IPS-18c (cell line): Measurements from ENCODE around the gene EXOC4.
"Not testable (repeated sequence)": the region's sequence is repeated elsewhere in the genome, so short reads cannot be mapped to it uniquely, and the experiment has no call there.

Source experiments
- H3K4me3 ChIP-seq: 2 replicates; pipeline ENCODE4 v1.7.0; 2013; ENCODE audit warnings: low read depth, mild to moderate bottlenecking, low read length, moderate library complexity; ENCODE audit not compliant: insufficient read depth
- H3K9me3 ChIP-seq: one replicate; pipeline ENCODE4 v1.6.1; 2013; ENCODE audit warnings: mild to moderate bottlenecking, low read length, moderate library complexity; ENCODE audit not compliant: control insufficient read depth, insufficient read depth

The EXOC4 gene

GRCh38 chr7:133299676-133300075 lies 46.8 kb downstream of the EXOC4 start:
- H3K4me3 ChIP-seq = no peak overlapping the region
- no peaks in the 10 kb centered on the region for H3K9me3 ChIP-seq

GRCh38 chr7:133300088-133300487 lies 47.2 kb downstream of the EXOC4 start:
- H3K9me3 ChIP-seq = no peaks in the 10 kb centered on the region
- no peak overlapping the region for H3K4me3 ChIP-seq

GRCh38 chr7:133300811-133301210 lies 47.9 kb downstream of the EXOC4 start:
- no peak overlapping the region for H3K4me3 ChIP-seq
- H3K9me3 ChIP-seq = no peaks in the 10 kb centered on the region

DNA sequence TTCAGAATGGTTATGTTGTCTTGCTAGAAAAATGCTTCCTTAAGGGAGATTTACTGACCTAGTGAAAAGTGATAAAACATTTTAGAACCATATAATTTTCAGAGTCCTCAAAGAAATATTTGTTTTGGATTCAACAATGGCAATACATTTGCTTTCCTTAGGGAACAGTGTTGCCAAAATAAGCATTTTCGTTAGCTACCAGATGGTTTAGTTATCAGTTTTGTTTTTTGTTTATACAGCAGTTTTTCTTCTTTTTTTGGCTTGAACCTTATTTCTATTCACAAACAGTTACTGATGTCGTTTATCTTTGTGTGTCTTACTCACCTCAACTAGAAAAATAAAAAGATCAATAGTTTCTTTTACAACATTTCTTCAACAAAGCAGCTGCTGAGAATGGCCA lies 48.6 kb downstream of the EXOC4 start:
- no peak overlapping the region for H3K4me3 ChIP-seq

DNA sequence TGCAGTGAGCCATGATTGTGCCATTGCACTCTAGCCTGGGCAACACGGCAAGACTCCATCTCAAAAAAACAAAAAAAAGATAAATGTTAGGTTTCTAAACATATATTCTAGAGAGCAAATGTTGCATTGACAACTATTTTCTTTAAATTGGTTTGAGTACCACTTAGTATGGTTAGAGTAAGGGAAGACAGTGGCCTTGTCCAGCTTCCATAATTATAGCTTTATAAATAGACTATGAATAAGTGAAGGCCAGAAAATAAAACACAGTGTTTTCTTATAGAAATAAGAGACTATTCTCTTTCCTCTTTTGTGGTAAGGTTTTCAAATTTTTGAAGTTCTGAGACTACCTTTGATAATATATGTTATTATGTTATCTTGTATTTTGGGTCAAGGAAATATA lies 50.5 kb downstream of the EXOC4 start:
- Histone ChIP-seq H3K4me3 (no peak overlapping the region), H3K9me3 (no peaks in the 10 kb centered on the region)

More for the DNA sequence above, 48.6 kb downstream of the EXOC4 start:
- H3K9me3 ChIP-seq = no peaks in the 10 kb centered on the region

DNA sequence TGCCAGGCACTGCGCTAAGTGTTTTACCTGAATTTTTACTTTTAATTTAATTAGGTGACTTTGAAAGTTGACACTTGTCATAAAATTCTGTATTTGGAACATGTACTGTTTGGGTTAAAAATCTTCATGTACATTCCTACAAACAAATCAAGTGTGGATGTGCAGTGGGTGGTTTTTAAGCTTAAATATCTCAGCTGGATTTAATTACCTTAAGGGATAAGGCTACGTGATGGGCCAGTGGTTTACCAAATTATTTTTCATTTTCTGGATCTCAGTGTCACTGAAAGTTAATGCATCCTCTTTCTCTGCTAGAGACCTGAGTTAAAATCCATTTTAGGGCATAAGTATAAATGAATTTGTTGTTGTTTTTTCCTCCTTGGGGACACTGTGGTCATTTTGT lies 51.1 kb downstream of the EXOC4 start:
- Histone ChIP-seq H3K9me3 (no peaks in the 10 kb centered on the region), H3K4me3 (no peak overlapping the region)

DNA sequence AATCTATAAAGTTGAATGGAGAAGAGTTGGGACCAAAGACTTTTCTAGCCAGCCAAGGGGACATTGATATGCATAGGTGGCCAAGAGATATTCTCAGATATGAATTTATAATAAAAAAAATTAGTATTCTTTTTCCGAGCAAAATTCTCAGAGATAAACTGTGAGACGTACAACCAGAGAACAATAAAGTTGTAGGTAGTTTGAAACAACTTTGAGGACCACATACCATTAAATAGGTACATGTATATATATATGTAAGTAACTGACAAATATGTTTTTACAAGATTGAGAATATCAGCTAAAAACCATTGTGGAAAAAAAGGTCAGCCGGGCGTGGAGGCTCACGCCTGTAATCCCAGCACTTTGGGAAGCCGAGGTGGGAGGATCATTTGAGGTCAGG lies 56.5 kb downstream of the EXOC4 start:
- Histone ChIP-seq H3K9me3 (no peaks in the 10 kb centered on the region), H3K4me3 (no peak overlapping the region)

DNA sequence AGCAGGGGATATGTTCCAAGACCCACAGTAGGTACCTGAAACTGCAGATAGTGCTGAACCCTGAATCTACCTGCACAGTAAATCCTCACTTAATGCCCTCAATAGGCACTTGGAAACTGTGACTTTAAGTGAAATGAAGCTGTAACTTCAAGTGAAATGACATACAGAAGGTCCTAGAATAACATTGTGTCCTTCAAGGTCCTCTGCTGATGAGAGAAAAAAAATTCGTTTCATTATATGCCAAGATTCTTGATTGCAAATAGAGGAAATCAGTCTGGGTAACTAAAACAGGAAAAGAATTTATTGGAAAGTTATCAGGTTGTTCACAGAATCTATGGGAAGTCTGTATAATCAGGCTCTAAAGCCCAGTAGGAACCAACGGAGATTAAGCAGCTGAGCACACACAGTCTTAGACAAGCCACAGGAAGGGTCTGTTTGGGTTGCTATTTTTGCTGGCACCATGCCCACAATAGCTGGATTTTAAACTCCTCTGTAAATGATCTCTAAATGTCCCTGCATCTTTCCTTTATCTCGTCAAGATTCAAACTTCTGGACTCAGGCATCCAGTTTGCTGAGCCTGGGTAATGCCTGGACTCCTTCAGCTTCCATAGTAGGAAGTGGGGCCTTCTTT lies 57.5 kb downstream of the EXOC4 start:
- no peaks in the 10 kb centered on the region for H3K9me3 ChIP-seq
- H3K4me3 ChIP-seq = no peak overlapping the region

GRCh38 chr7:133313575-133313974 lies 60.7 kb downstream of the EXOC4 start:
- H3K9me3 ChIP-seq = no peaks in the 10 kb centered on the region
- H3K4me3 ChIP-seq = no peak overlapping the region

- Histone ChIP-seq H3K4me3 (no peak overlapping the region), H3K9me3 (no peaks in the 10 kb centered on the region)
Measured at GRCh38 chr7:133314084-133314483, 61.2 kb downstream of the EXOC4 start.

DNA sequence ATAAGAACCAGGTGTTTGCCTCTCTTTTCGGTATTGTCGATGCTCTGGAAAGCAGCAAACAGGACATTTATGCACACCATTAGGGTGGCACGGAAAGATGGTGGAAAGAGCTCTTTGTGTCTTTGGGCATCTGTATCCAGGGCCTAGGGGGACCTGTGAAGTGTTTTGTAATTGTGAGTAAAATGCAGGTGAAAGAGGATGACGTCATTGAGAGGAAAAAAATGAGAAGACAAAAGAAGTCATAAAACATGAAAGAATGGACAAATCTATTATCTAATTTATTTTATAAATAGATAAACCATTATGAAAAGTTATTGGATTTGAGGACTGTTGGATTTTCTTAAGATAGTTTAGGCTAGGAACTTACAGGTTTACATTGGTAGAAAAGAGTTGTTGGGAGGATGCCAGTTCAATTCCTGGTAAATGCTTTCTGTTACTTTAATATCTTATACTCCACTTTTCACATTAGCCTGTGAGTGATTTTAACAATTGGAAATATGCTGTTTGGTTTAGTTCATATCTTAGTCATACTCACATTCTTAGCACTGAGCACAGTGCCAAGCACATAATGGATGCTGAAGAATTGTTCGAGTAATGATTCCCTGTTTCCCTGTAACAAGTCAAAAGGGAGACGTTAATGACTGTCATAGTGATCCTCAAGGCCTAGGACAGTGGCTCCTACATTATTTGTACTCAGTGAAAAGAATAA lies 62.6 kb downstream of the EXOC4 start:
- H3K9me3 ChIP-seq = no peaks in the 10 kb centered on the region

GRCh38 chr7:133319842-133320241 lies 67.0 kb downstream of the EXOC4 start:
- H3K4me3 ChIP-seq = no peak overlapping the region
- peaks cover 2% of the 10 kb centered on the region for H3K9me3 ChIP-seq

More for the DNA sequence above, 62.6 kb downstream of the EXOC4 start:
- H3K4me3 ChIP-seq = no peak overlapping the region

DNA sequence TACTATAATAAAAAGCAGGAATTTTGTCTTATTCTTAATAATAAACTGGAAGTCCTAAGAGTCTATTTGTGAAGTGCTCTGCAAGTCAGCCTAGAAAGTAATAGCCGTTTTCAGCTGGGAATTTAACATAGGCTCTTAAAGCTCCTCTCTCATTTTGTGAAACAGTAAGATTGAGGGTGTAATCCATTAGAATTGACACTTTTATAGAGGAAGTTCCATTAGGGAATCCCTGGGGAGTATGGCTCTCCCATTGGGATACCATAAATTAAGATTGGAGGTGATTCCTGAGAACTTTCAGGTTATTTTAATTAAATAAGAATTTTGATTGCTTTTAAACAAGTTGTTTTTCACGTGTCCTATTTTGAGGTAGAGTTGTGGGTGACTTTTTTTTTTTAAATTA lies 68.0 kb downstream of the EXOC4 start:
- no peak overlapping the region for H3K4me3 ChIP-seq
- peaks cover 2% of the 10 kb centered on the region for H3K9me3 ChIP-seq

- H3K4me3 ChIP-seq, H3K9me3 ChIP-seq: not testable (repeated sequence)
Measured at GRCh38 chr7:133321366-133321765, 68.5 kb downstream of the EXOC4 start.

DNA sequence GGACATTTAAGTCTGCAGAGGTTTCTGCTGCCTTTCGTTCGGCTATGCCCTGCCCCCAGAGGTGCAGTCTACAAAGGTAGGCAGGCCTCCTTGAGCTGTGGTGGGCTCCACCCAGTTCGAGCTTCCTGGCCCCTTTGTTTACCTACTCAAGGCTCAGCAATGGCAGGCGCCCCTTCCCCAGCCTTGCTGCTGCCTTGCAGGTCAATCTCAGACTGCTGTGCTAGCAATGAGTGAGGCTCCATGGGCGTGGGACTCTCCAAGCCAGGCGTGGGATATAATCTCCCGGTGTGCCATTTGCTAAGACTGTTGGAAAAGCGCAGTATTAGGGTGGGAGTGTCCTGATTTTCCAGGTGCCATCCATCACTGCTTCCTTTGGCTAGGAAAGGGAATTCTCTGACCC lies 73.9 kb downstream of the EXOC4 start:
- not testable (repeated sequence) for H3K4me3 ChIP-seq, H3K9me3 ChIP-seq

- not testable (repeated sequence) for H3K4me3 ChIP-seq, H3K9me3 ChIP-seq
Measured at GRCh38 chr7:133328021-133328420, 75.1 kb downstream of the EXOC4 start.

GRCh38 chr7:133330085-133330484 lies 77.2 kb downstream of the EXOC4 start:
- Histone ChIP-seq H3K4me3 (no peak overlapping the region), H3K9me3 (peaks cover 9% of the 10 kb centered on the region)

- H3K4me3 ChIP-seq = no peak overlapping the region
Measured at GRCh38 chr7:133331861-133332260, 79.0 kb downstream of the EXOC4 start.

DNA sequence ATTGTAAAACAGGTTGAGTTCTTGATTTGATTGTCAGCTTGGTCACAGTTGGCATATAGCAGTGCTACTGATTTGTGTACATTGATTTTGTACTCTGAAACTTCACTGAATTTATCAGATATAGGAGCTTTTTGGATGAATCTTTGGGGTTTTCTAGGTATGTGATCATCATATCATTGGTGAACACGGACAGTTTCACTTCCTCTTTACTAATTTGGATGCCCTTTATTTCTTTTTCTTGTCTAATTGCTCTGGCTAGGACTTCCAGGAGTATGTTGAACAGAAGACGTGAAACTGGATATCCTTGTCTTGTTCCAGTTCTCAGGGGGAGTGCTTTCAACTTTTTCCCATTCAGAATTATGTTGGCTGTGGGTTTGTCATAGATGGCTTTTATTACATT lies 86.9 kb downstream of the EXOC4 start:
- no peak overlapping the region for H3K4me3 ChIP-seq
- H3K9me3 ChIP-seq = no peaks in the 10 kb centered on the region

More at GRCh38 chr7:133331861-133332260, 79.0 kb downstream of the EXOC4 start:
- peaks cover under 1% of the 10 kb centered on the region for H3K9me3 ChIP-seq
